AG09309 (cell line): Measurements from ENCODE around the gene PPIB.

ENCODE experiments used
- DNase-seq: peaks from one replicate; pipeline ENCODE4 v3.0.0-alpha.2; 2010; ENCODE audit warnings: low read depth
- H3K4me3 ChIP-seq: 2 replicates; pipeline ENCODE4 v1.5.1; 2011; ENCODE audit warnings: mild to moderate bottlenecking, low read depth, low read length, moderate library complexity; ENCODE audit not compliant: control insufficient read depth
- CTCF ChIP-seq: IDR thresholded peaks from 2 replicates; pipeline ENCODE4 v1.5.1; 2011; ENCODE audit warnings: mild to moderate bottlenecking, low read depth, low read length, inconsistent platforms; ENCODE audit not compliant: insufficient read depth, control insufficient read depth; ENCODE audit errors: missing control alignments

The PPIB gene

GRCh38 chr15:64107337-64107736 is 55.5 kb downstream of the PPIB start:
- H3K4me3 ChIP-seq, result no peak overlapping the region
- no peak for TF ChIP-seq CTCF
- DNase-seq, result no peak
